A549 (cell line): Measurements from ENCODE around the gene CAPN13. TPM values are rescaled to one million over a fixed set of nuclear protein-coding genes. Genes with fewer than 3 reads are reported as not detected.

Source experiments
- polyA plus RNA-seq, 4 experiments: library from polyadenylated mRNA; depleted of rRNA in 3 of 4; stranded (reverse); fragments of >200 nt; fragmentation: RNase III in 1 of 4; extraction: RNeasy Plus Mini Kit Qiagen cat#74134 plus additional on column Dnase treatment in 1 of 4; gene quantifications; 2 replicates in 3 of 4; 3 replicates in 1 of 4; pipeline ENCODE4 v1.2.3, GENCODE V29; 2011 to 2017
- small RNA-seq, 6 experiments: library from RNA; depleted of rRNA; stranded (forward); fragments of <200 nt; gene quantifications; one replicate each; pipeline ENCODE3, GENCODE V24; 2012

Gene CAPN13
- polyA plus RNA-seq, 2 of the 4 experiments (the other 2 are of a cell fraction) = 0.08 to 0.18 TPM

Small RNA genes lying within 50 kb of the gene (small RNA-seq; reads per million reads assigned to genes)
- 0 reads per million in 6 experiments for gene AC092569.1
